ENCODE measurements around the gene ADGRG7. TPM values are rescaled to one million over a fixed set of nuclear protein-coding genes. Genes with fewer than 3 reads are reported as not detected.
A peak's percentile ranks its signal among the peaks of the same experiment; 100 is the strongest.

ADGRG7 gene
- total and polyA plus RNA-seq, 2 donors (not counting 1 experiment from before 2014, with no cell fraction given): not detected

- Histone ChIP-seq H3K36me3 (replicated peaks in 1 of 2; ENCODE audit: control extremely low read depth in 1 of 2, control insufficient read depth in 1 of 2, extremely low read depth in 1 of 2, insufficient read depth in 2 of 2, low read length in 1 of 2) (no peaks in the 10 kb centered on the region), H4K20me1 (ENCODE audit: control insufficient read depth, insufficient read depth, low read length, poor library complexity, severe bottlenecking) (no peaks in the 10 kb centered on the region), H3K4me2 (replicated peaks; ENCODE audit: low read depth, low read length, poor library complexity, severe bottlenecking) (peak overlapping the region; percentile 28), H3K27me3 (replicated peaks in 1 of 4; ENCODE audit: control extremely low read depth in 1 of 4, control insufficient read depth in 3 of 4, insufficient read depth in 4 of 4, low read length in 3 of 4) (peaks cover 0 to 5% (median 2%) of the 10 kb centered on the region in 4 experiments), H3K27ac (ENCODE audit: low read length in 2 of 2) (no peak overlapping the region), H3K9me3 (ENCODE audit: control extremely low read depth in 1 of 3, control insufficient read depth in 2 of 3, insufficient read depth in 1 of 3, low read length in 2 of 3) (no peaks in the 10 kb centered on the region), H3K79me2 (ENCODE audit: control insufficient read depth, insufficient read depth, low read length) (no peaks in the 10 kb centered on the region), H3K9ac (ENCODE audit: low read length) (no peak overlapping the region), H3K4me3 (ENCODE audit: control extremely low read depth in 1 of 5, extremely low read depth in 1 of 5, insufficient read depth in 1 of 5, low read depth in 2 of 5, low read length in 4 of 5) (no peak overlapping the region), H3K4me1 (ENCODE audit: control insufficient read depth in 2 of 2, insufficient read depth in 2 of 2, low read length in 2 of 2) (peaks cover 17 to 26% of the 10 kb centered on the region in 2 donors), H2AFZ (ENCODE audit: insufficient read depth, low read depth, low read length, poor library complexity, severe bottlenecking) (no peak overlapping the region)
- H3K27me3 Mint-ChIP-seq: peaks cover 29% of the 10 kb centered on the region
- H3K4me1 Mint-ChIP-seq: peaks cover 27% of the 10 kb centered on the region
- TF ChIP-seq EZH2 (IDR thresholded peaks at IDR 0.05; ENCODE audit: borderline replicate concordance, insufficient read depth, low read depth, low read length, poor library complexity, severe bottlenecking) (no peak), CTCF (IDR thresholded peaks at IDR 0.05) (no peak)
- DNase-seq (no peak), ATAC-seq (ENCODE audit: low read depth) (no peak)
- intact Hi-C loops (cut with micrococcal nuclease): no loop called here
- H3K9me3 Mint-ChIP-seq (ENCODE audit: insufficient read depth): no peaks in the 10 kb centered on the region
- ChIA-PET CTCF (interaction anchor here (1.4 kb wide), 1 partner anchor 16 kb away, joined by 6 read pairs; no protein-coding TSS in a partner anchor), POLR2A (no interaction called here)
- H3K4me3 Mint-ChIP-seq: no peak overlapping the region
- H3K27ac Mint-ChIP-seq: no peak overlapping the region
Measured at GRCh38 chr3:100606894-100607512, 2.4 kb upstream of the ADGRG7 start.

GRCh38 chr3:100609963-100610362, 562 bp downstream of the ADGRG7 start:
- ChIA-PET CTCF (no interaction called here), POLR2A (no interaction called here)
- Mint-ChIP-seq H3K4me1 (peaks cover 13% of the 10 kb centered on the region), H3K4me3 (no peak overlapping the region), H3K9me3 (ENCODE audit: insufficient read depth) (no peaks in the 10 kb centered on the region), H3K27me3 (peaks cover 34% of the 10 kb centered on the region), H3K27ac (no peak overlapping the region)
- H3K9ac ChIP-seq (ENCODE audit: low read length): no peak overlapping the region
- no peak overlapping the region for H3K4me2 ChIP-seq (replicated peaks; ENCODE audit: low read depth, low read length, poor library complexity, severe bottlenecking)
- H3K36me3 ChIP-seq (replicated peaks in 1 of 2; ENCODE audit: control extremely low read depth in 1 of 2, control insufficient read depth in 1 of 2, extremely low read depth in 1 of 2, insufficient read depth in 2 of 2, low read length in 1 of 2): no peaks in the 10 kb centered on the region
- TF ChIP-seq CTCF (IDR thresholded peaks at IDR 0.05) (no peak), EZH2 (IDR thresholded peaks at IDR 0.05; ENCODE audit: borderline replicate concordance, insufficient read depth, low read depth, low read length, poor library complexity, severe bottlenecking) (no peak)
- no peaks in the 10 kb centered on the region for H3K79me2 ChIP-seq (ENCODE audit: control insufficient read depth, insufficient read depth, low read length)
- WGBS (ENCODE audit: insufficient coverage): no CpG with 5 or more reads among the region's 2 CpGs
- DNase-seq: no peak
- peaks cover 0 to 5% (median 2%) of the 10 kb centered on the region in 4 experiments for H3K27me3 ChIP-seq (replicated peaks in 1 of 4; ENCODE audit: control extremely low read depth in 1 of 4, control insufficient read depth in 3 of 4, insufficient read depth in 4 of 4, low read length in 3 of 4)
- no peaks in the 10 kb centered on the region for H3K9me3 ChIP-seq (ENCODE audit: control extremely low read depth in 1 of 3, control insufficient read depth in 2 of 3, insufficient read depth in 1 of 3, low read length in 2 of 3)
- peaks cover 0 to 11% of the 10 kb centered on the region in 2 donors for H3K4me1 ChIP-seq (ENCODE audit: control insufficient read depth in 2 of 2, insufficient read depth in 2 of 2, low read length in 2 of 2)
- no peak for ATAC-seq (ENCODE audit: low read depth)
- H2AFZ ChIP-seq (ENCODE audit: insufficient read depth, low read depth, low read length, poor library complexity, severe bottlenecking): no peak overlapping the region
- no peak overlapping the region for H3K4me3 ChIP-seq (ENCODE audit: control extremely low read depth in 1 of 5, extremely low read depth in 1 of 5, insufficient read depth in 1 of 5, low read depth in 2 of 5, low read length in 4 of 5)
- no peak overlapping the region for H3K27ac ChIP-seq (ENCODE audit: low read length in 2 of 2)
- no peaks in the 10 kb centered on the region for H4K20me1 ChIP-seq (ENCODE audit: control insufficient read depth, insufficient read depth, low read length, poor library complexity, severe bottlenecking)
- intact Hi-C loops (cut with micrococcal nuclease): no loop called here
